Osteoblast (primary cell): Measurements from ENCODE around the gene NFIC. TPM values are rescaled to one million over a fixed set of nuclear protein-coding genes. Genes with fewer than 3 reads are reported as not detected.
A peak's percentile ranks its signal among the peaks of the same experiment; 100 is the strongest.

Source experiments
- DNase-seq: peaks from one replicate; pipeline ENCODE4 v3.0.0; 2011; ENCODE audit warnings: low spot score, mixed read lengths; ENCODE audit not compliant: insufficient read length; ENCODE audit errors: missing footprints
- H2AFZ ChIP-seq: 2 replicates; pipeline ENCODE4 v1.6.0; 2011; ENCODE audit warnings: mild to moderate bottlenecking, low read length
- H3K27ac ChIP-seq: 2 replicates; pipeline ENCODE4 v1.5.1; 2011; ENCODE audit warnings: mild to moderate bottlenecking, low read depth, low read length, moderate library complexity
- H3K27me3 ChIP-seq: 2 replicates; pipeline ENCODE4 v1.6.0; 2012; ENCODE audit warnings: mild to moderate bottlenecking, control low read depth, inconsistent platforms, low read length, moderate library complexity; ENCODE audit not compliant: insufficient read depth
- H3K36me3 ChIP-seq: 2 replicates; pipeline ENCODE4 v1.5.1; 2011; ENCODE audit warnings: mild to moderate bottlenecking, low read length, control low read depth, moderate library complexity; ENCODE audit not compliant: insufficient read depth
- H3K4me1 ChIP-seq: 2 replicates; pipeline ENCODE4 v1.5.1; 2011; ENCODE audit warnings: mild to moderate bottlenecking, low read length, control low read depth, moderate library complexity; ENCODE audit not compliant: insufficient read depth
- H3K4me2 ChIP-seq: 2 replicates; pipeline ENCODE4 v1.6.0; 2011; ENCODE audit warnings: mild to moderate bottlenecking, low read length; ENCODE audit not compliant: insufficient read depth
- H3K4me3 ChIP-seq: fragments of 200-600 bp; sonication (generic); 3 replicates; pipeline ENCODE4 v1.5.1; 2012; ENCODE audit warnings: mild to moderate bottlenecking, low read length, inconsistent platforms; ENCODE audit not compliant: insufficient read depth
- H3K79me2 ChIP-seq: 2 replicates; pipeline ENCODE4 v1.6.0; 2012; ENCODE audit warnings: mild to moderate bottlenecking, low read length, control low read depth, inconsistent platforms; ENCODE audit not compliant: insufficient read depth
- H3K9me3 ChIP-seq: 2 replicates; pipeline ENCODE4 v1.5.1; 2011; ENCODE audit warnings: low read depth, low read length, control low read depth
- H4K20me1 ChIP-seq: 2 replicates; pipeline ENCODE4 v1.6.0; 2012; ENCODE audit warnings: mild to moderate bottlenecking, low read length, control low read depth; ENCODE audit not compliant: insufficient read depth
- CTCF ChIP-seq: IDR thresholded peaks from 2 replicates; pipeline ENCODE4 v1.5.1; 2011; ENCODE audit warnings: mild to moderate bottlenecking, low read depth, low read length, moderate library complexity; ENCODE audit errors: extremely low read depth
- total RNA-seq: library from RNA; depleted of rRNA; stranded (reverse); fragments of >200 nt; gene quantifications from 2 replicates; pipeline ENCODE4 v1.2.3, GENCODE V29; 2012

Gene NFIC
- total RNA-seq, 1 donor, result 61.2 TPM

- H2AFZ ChIP-seq, result no peak overlapping the region
- peaks cover 12% of the 10 kb centered on the region for H3K79me2 ChIP-seq
- no peaks in the 10 kb centered on the region for H3K9me3 ChIP-seq
- no peak overlapping the region for H3K4me3 ChIP-seq
- peaks cover 7% of the 10 kb centered on the region for H4K20me1 ChIP-seq
- peak; percentile 89 for DNase-seq
- no peak overlapping the region for H3K27ac ChIP-seq
- no peaks in the 10 kb centered on the region for H3K4me1 ChIP-seq
- no peak overlapping the region for H3K4me2 ChIP-seq
- peaks cover 33% of the 10 kb centered on the region for H3K36me3 ChIP-seq
- H3K27me3 ChIP-seq, result no peaks in the 10 kb centered on the region
- no peak for TF ChIP-seq CTCF
Observed at GRCh38 chr19:3492919-3493318, 126.5 kb downstream of the NFIC start.

GRCh38 chr19:3493651-3494050 lies 127.3 kb downstream of the NFIC start:
- H4K20me1 ChIP-seq, result peaks cover 7% of the 10 kb centered on the region
- no peak for TF ChIP-seq CTCF
- H3K4me1 ChIP-seq, result no peaks in the 10 kb centered on the region
- no peaks in the 10 kb centered on the region for H3K9me3 ChIP-seq
- no peak overlapping the region for H2AFZ ChIP-seq
- H3K79me2 ChIP-seq, result peaks cover 17% of the 10 kb centered on the region
- no peak overlapping the region for H3K4me2 ChIP-seq
- no peak for DNase-seq
- peaks cover 33% of the 10 kb centered on the region for H3K36me3 ChIP-seq
- H3K4me3 ChIP-seq, result no peak overlapping the region
- H3K27me3 ChIP-seq, result no peaks in the 10 kb centered on the region
- no peak overlapping the region for H3K27ac ChIP-seq

GRCh38 chr19:3494051-3494450 lies 127.7 kb downstream of the NFIC start:
- Histone ChIP-seq H3K4me3 (no peak overlapping the region), H3K27me3 (no peaks in the 10 kb centered on the region), H3K36me3 (peaks cover 33% of the 10 kb centered on the region), H3K27ac (no peak overlapping the region), H3K9me3 (no peaks in the 10 kb centered on the region), H3K4me1 (no peaks in the 10 kb centered on the region), H4K20me1 (peaks cover 7% of the 10 kb centered on the region), H3K4me2 (no peak overlapping the region), H3K79me2 (peaks cover 21% of the 10 kb centered on the region), H2AFZ (no peak overlapping the region)
- no peak for TF ChIP-seq CTCF
- DNase-seq, result peak; percentile 97

- no peaks in the 10 kb centered on the region for H3K27me3 ChIP-seq
- no peak overlapping the region for H3K4me3 ChIP-seq
- no peak for DNase-seq
- peaks cover 7% of the 10 kb centered on the region for H4K20me1 ChIP-seq
- H3K9me3 ChIP-seq, result no peaks in the 10 kb centered on the region
- H3K27ac ChIP-seq, result no peak overlapping the region
- no peak overlapping the region for H3K4me2 ChIP-seq
- no peak overlapping the region for H2AFZ ChIP-seq
- H3K36me3 ChIP-seq, result peaks cover 33% of the 10 kb centered on the region
- H3K79me2 ChIP-seq, result peaks cover 26% of the 10 kb centered on the region
- TF ChIP-seq CTCF, result no peak
- H3K4me1 ChIP-seq, result peaks cover 1% of the 10 kb centered on the region
Observed at GRCh38 chr19:3494559-3494958, 128.2 kb downstream of the NFIC start.
